H9 (cell line): ENCODE measurements around the gene PNMA1. TPM values are rescaled to one million over a fixed set of nuclear protein-coding genes. Genes with fewer than 3 reads are reported as not detected.

ENCODE experiments used
- DNase-seq: peaks from one replicate; pipeline ENCODE4 v3.0.0-alpha.2; 2017
- H2AFZ ChIP-seq: one replicate; pipeline ENCODE4 v1.6.1; 2013; ENCODE audit warnings: mild to moderate bottlenecking, low read length, control low read depth, moderate library complexity
- H2AK5ac ChIP-seq: 2 replicates; pipeline ENCODE4 v1.6.1; 2013; ENCODE audit warnings: low read length, control low read depth, mixed read lengths; ENCODE audit not compliant: insufficient read length
- H2BK120ac ChIP-seq: one replicate; pipeline ENCODE4 v1.6.1; 2013; ENCODE audit warnings: low read depth, mild to moderate bottlenecking, low read length, control low read depth, inconsistent platforms; ENCODE audit not compliant: poor library complexity, severe bottlenecking
- H2BK12ac ChIP-seq: 2 replicates; pipeline ENCODE4 v1.6.1; 2013; ENCODE audit warnings: low read length, control low read depth, mixed read lengths, low read depth; ENCODE audit not compliant: insufficient read length
- H2BK15ac ChIP-seq: 2 replicates; pipeline ENCODE4 v1.6.1; 2013; ENCODE audit warnings: low read depth, low read length, control low read depth
- H2BK20ac ChIP-seq: one replicate; pipeline ENCODE4 v1.6.1; 2013; ENCODE audit warnings: low read depth, mild to moderate bottlenecking, low read length, control low read depth, inconsistent platforms; ENCODE audit not compliant: poor library complexity, severe bottlenecking
- H2BK5ac ChIP-seq: 2 replicates; pipeline ENCODE4 v1.6.1; 2013; ENCODE audit warnings: low read length, control low read depth, mixed read lengths; ENCODE audit not compliant: insufficient read length
- H3K14ac ChIP-seq: 2 replicates; pipeline ENCODE4 v1.6.1; 2013; ENCODE audit warnings: low read length, control low read depth; ENCODE audit not compliant: insufficient read depth
- H3K18ac ChIP-seq: 2 replicates; pipeline ENCODE4 v1.6.1; 2013; ENCODE audit warnings: low read depth, mild to moderate bottlenecking, mixed read lengths, low read length, control low read depth; ENCODE audit not compliant: insufficient read length
- H3K23ac ChIP-seq: 2 replicates; pipeline ENCODE4 v1.6.1; 2013; ENCODE audit warnings: low read length, control low read depth, mixed read lengths, low read depth; ENCODE audit not compliant: insufficient read length
- H3K23me2 ChIP-seq: 2 replicates; pipeline ENCODE4 v1.6.1; 2013; ENCODE audit warnings: low read depth, mild to moderate bottlenecking, mixed read lengths, low read length, control low read depth; ENCODE audit not compliant: insufficient read length, poor library complexity, severe bottlenecking
- H3K27ac ChIP-seq: 2 replicates; pipeline ENCODE4 v1.5.1; 2013; ENCODE audit warnings: low read length, control low read depth, mixed read lengths, low read depth; ENCODE audit not compliant: insufficient read length
- H3K27me3 ChIP-seq: 2 replicates; pipeline ENCODE4 v1.6.1; 2013; ENCODE audit warnings: low read length, control low read depth, inconsistent platforms; ENCODE audit not compliant: insufficient read depth
- H3K4ac ChIP-seq: 2 replicates; pipeline ENCODE4 v1.6.1; 2013; ENCODE audit warnings: low read depth, mild to moderate bottlenecking, control low read depth, inconsistent platforms, low read length, moderate library complexity
- H3K4me1 ChIP-seq: 2 replicates; pipeline ENCODE4 v1.6.1; 2013; ENCODE audit warnings: low read length, control low read depth, inconsistent platforms; ENCODE audit not compliant: insufficient read depth
- H3K4me2 ChIP-seq: 2 replicates; pipeline ENCODE4 v1.6.1; 2013; ENCODE audit warnings: low read length, control low read depth, mixed read lengths; ENCODE audit not compliant: insufficient read length, insufficient read depth
- H3K56ac ChIP-seq: 2 replicates; pipeline ENCODE4 v1.6.1; 2013; ENCODE audit warnings: low read depth, mild to moderate bottlenecking, mixed read lengths, low read length, control low read depth; ENCODE audit not compliant: insufficient read length
- H3K79me1 ChIP-seq: 2 replicates; pipeline ENCODE4 v1.6.1; 2013; ENCODE audit warnings: low read depth, mild to moderate bottlenecking, moderate library complexity, low read length, control low read depth, inconsistent platforms; ENCODE audit not compliant: insufficient read depth, poor library complexity, severe bottlenecking
- H3K79me2 ChIP-seq: 2 replicates; pipeline ENCODE4 v1.6.1; 2013; ENCODE audit warnings: low read length, control low read depth, inconsistent platforms; ENCODE audit not compliant: insufficient read depth
- H3K9ac ChIP-seq: 2 replicates; pipeline ENCODE4 v1.6.1; 2013; ENCODE audit warnings: low read length, control low read depth, mixed read lengths; ENCODE audit not compliant: insufficient read length; ENCODE audit errors: extremely low read depth
- H3K9me3 ChIP-seq: one replicate; pipeline ENCODE4 v1.6.1; 2013; ENCODE audit warnings: low read depth, low read length, inconsistent platforms; ENCODE audit not compliant: control insufficient read depth
- H3T11ph ChIP-seq: one replicate; pipeline ENCODE4 v1.6.1; 2013; ENCODE audit warnings: mild to moderate bottlenecking, low read length, control low read depth, inconsistent platforms
- H4K20me1 ChIP-seq: one replicate; pipeline ENCODE4 v1.6.1; 2013; ENCODE audit not compliant: control insufficient read depth, insufficient read length, insufficient read depth
- H4K5ac ChIP-seq: 2 replicates; pipeline ENCODE4 v1.6.1; 2013; ENCODE audit warnings: low read depth, mild to moderate bottlenecking, mixed read lengths, low read length, control low read depth; ENCODE audit not compliant: insufficient read length
- H4K8ac ChIP-seq: replicated peaks from 2 replicates; pipeline ENCODE4 v1.6.1; 2013; ENCODE audit warnings: low read length, control low read depth, mixed read lengths, low read depth; ENCODE audit not compliant: insufficient read length
- H4K91ac ChIP-seq: 2 replicates; pipeline ENCODE4 v1.6.1; 2013; ENCODE audit warnings: low read depth, mild to moderate bottlenecking, moderate library complexity, mixed read lengths, low read length, control low read depth; ENCODE audit not compliant: insufficient read length
- H3K27ac Mint-ChIP-seq, 3 experiments: 2 replicates in 2 of 3; 3 replicates in 1 of 3; pipeline ENCODE4 v1.8.0; 2020 to 2021; ENCODE audit warnings: mixed read lengths in 3 of 3, mild to moderate bottlenecking in 1 of 3, moderate library complexity in 1 of 3
- H3K27me3 Mint-ChIP-seq: 2 replicates; pipeline ENCODE4 v1.8.0; 2021; ENCODE audit warnings: low read depth, mild to moderate bottlenecking, moderate library complexity, mixed read lengths
- H3K36me3 Mint-ChIP-seq, 3 experiments: 2 replicates in 2 of 3; 3 replicates in 1 of 3; pipeline ENCODE4 v1.8.0; 2020 to 2021; ENCODE audit warnings: low read depth in 3 of 3, mixed read lengths in 3 of 3; ENCODE audit not compliant: insufficient read depth in 1 of 3
- H3K4me1 Mint-ChIP-seq, 2 experiments: 2 replicates each; pipeline ENCODE4 v1.8.0; 2020; ENCODE audit warnings: mixed read lengths in 2 of 2
- H3K4me3 Mint-ChIP-seq, 2 experiments: 2 replicates in 1 of 2; 3 replicates in 1 of 2; pipeline ENCODE4 v1.8.0; 2020 to 2021; ENCODE audit warnings: mild to moderate bottlenecking in 2 of 2, mixed read lengths in 2 of 2, moderate library complexity in 1 of 2
- H3K9me3 Mint-ChIP-seq, 2 experiments: 2 replicates in 1 of 2; 3 replicates in 1 of 2; pipeline ENCODE4 v1.8.0; 2020; ENCODE audit warnings: mild to moderate bottlenecking in 2 of 2, mixed read lengths in 2 of 2, moderate library complexity in 1 of 2
- CTCF ChIP-seq: fragments of 200-600 bp; sonication (generic); conservative IDR thresholded peaks from 3 replicates; pipeline ENCODE4 v1.8.0; 2021; ENCODE audit warnings: antibody characterized with exemption, mild to moderate bottlenecking
- WGBS: extraction: QIAGEN DNeasy Blood & Tissue Kit; methylation state at CpG from one replicate; pipeline ENCODE4 v1.1.7; 2013; ENCODE audit warnings: missing lambda C conversion rate, low lambda C conversion rate, mixed read lengths; ENCODE audit not compliant: insufficient read length; ENCODE audit errors: extremely low coverage; 5-methylcytosine and 5-hydroxymethylcytosine counted together
- total RNA-seq: library from RNA; stranded (reverse); gene quantifications from 2 replicates; pipeline ENCODE4 v1.2.1, GENCODE V29; 2021

Gene PNMA1
- total RNA-seq, 1 experiment from 2014 or later = 56.1 TPM

DNA sequence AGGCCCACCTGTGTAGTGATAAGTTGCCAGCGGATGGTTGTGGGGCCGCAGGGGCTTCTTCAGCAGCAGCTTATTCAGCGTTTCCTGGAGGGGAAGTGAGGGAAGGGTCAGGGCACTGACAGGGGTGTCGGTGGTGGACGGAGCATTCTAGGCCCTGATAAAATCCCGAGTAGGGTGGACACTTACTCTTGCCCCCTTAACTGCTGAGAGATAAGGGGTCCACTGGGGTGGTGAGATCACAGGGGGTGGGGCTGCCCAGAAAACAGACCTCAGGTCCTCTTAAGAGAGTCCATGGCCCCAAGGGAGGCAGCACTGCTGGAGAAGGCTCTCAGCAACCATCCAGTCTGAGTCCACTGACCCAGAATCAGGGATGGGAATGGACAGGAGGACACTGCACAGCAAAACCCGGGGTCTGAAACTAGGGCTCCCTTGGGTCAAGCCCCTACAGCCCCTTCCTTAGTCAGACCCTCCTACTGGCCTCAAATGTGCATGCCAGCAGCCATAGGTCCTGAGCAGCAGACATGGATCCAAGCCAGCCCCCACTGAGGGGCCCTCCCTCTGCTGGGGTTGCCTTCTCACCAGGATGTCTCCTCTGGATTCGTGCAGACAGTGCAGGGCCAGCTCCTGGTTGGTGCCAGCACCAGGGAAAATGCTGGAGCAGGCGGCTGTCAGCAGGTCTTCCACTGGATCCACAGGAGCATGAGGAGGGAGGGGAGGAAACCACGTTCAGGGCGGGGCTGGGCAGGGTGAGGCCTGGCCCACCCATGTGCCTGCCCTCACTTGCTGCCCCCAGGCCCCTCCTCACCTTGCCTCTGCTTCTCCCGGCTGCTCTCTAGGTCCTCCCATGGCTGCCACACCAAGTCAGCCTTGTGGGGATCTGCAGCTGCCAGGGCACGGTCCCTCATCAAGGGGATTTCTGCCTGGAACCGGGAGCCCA is 12.1 kb upstream of the PNMA1 start:
- no peak overlapping the region for H3K23ac ChIP-seq
- no peak overlapping the region for H3T11ph ChIP-seq
- H3K79me2 ChIP-seq = no peaks in the 10 kb centered on the region
- no peak overlapping the region for H3K56ac ChIP-seq
- no peaks in the 10 kb centered on the region for H3K27me3 ChIP-seq
- H2BK120ac ChIP-seq = no peak overlapping the region
- H2AK5ac ChIP-seq = no peak overlapping the region
- no peak overlapping the region for H3K4me2 ChIP-seq
- WGBS = no CpG with 5 or more reads among the region's 14 CpGs
- no peak overlapping the region for H3K14ac ChIP-seq
- no peaks in the 10 kb centered on the region for H4K20me1 ChIP-seq
- H3K4me1 Mint-ChIP-seq = peaks cover 40 to 41% of the 10 kb centered on the region in 2 experiments
- H3K4me1 ChIP-seq = peaks cover 4% of the 10 kb centered on the region; the same call in 1 of the 2 replicates
- H3K27ac ChIP-seq = no peak overlapping the region
- no peak overlapping the region for H4K8ac ChIP-seq
- no peak overlapping the region for H2BK15ac ChIP-seq
- H3K36me3 Mint-ChIP-seq = peaks cover 4 to 28% (median 22%) of the 10 kb centered on the region in 3 experiments; a peak in 6 of 7 replicates
- TF ChIP-seq CTCF = no peak
- no peak overlapping the region for H2BK5ac ChIP-seq
- no peaks in the 10 kb centered on the region for H3K9me3 Mint-ChIP-seq
- no peak overlapping the region for H2AFZ ChIP-seq
- H3K4me3 Mint-ChIP-seq = no peak overlapping the region
- no peak overlapping the region for H3K4ac ChIP-seq
- H3K9me3 ChIP-seq = no peaks in the 10 kb centered on the region
- no peak overlapping the region for H4K5ac ChIP-seq
- no peak overlapping the region for H2BK20ac ChIP-seq
- no peak overlapping the region for H3K9ac ChIP-seq
- no peaks in the 10 kb centered on the region; the same call in 1 of the 2 replicates for H3K27me3 Mint-ChIP-seq
- H4K91ac ChIP-seq = no peak overlapping the region
- H3K27ac Mint-ChIP-seq = peak overlapping the region; percentile 44 to 67 (median 51); a peak in 5 of 7 replicates
- H3K18ac ChIP-seq = no peak overlapping the region
- no peaks in the 10 kb centered on the region for H3K23me2 ChIP-seq
- no peak overlapping the region for H2BK12ac ChIP-seq
- H3K79me1 ChIP-seq = no peaks in the 10 kb centered on the region
- no peak for DNase-seq
